Measurements from ENCODE around the gene BMP10.
"Not testable (repeated sequence)": the region's sequence is repeated elsewhere in the genome, so short reads cannot be mapped to it uniquely, and the experiment has no call there.

BMP10 gene

GRCh38 chr2:68871159-68871764 lies at the start of gene BMP10:
BMP10 (minus strand) TSS chr2:68871397; CDS start chr2:68871358, 39 bp downstream.
- no peak for DNase-seq

GRCh38 chr2:68920481-68921170 lies 49.4 kb upstream of the BMP10 start:
- DNase-seq = no peak

- DNase-seq = no peak
Observed at GRCh38 chr2:68918497-68918896, 47.3 kb upstream of the BMP10 start.

- no peak for DNase-seq
Observed at GRCh38 chr2:68917034-68917718, 46.0 kb upstream of the BMP10 start.

- no peak for DNase-seq
Observed at GRCh38 chr2:68916226-68916625, 45.0 kb upstream of the BMP10 start.

GRCh38 chr2:68915393-68915792 lies 44.2 kb upstream of the BMP10 start:
- DNase-seq = no peak

GRCh38 chr2:68913359-68913758 lies 42.2 kb upstream of the BMP10 start:
- no peak for DNase-seq

GRCh38 chr2:68912732-68913131 lies 41.5 kb upstream of the BMP10 start:
- no peak for DNase-seq

GRCh38 chr2:68912111-68912510 lies 40.9 kb upstream of the BMP10 start:
- no peak for DNase-seq

GRCh38 chr2:68911709-68912108 lies 40.5 kb upstream of the BMP10 start:
- no peak for DNase-seq

GRCh38 chr2:68911246-68911645 lies 40.0 kb upstream of the BMP10 start:
- DNase-seq = no peak

- peak; percentile 66 for DNase-seq
Observed at GRCh38 chr2:68909793-68910674, 38.8 kb upstream of the BMP10 start.

- DNase-seq = no peak
Observed at GRCh38 chr2:68908392-68908970, 37.3 kb upstream of the BMP10 start.

GRCh38 chr2:68907920-68908253 lies 36.7 kb upstream of the BMP10 start:
- DNase-seq = no peak

GRCh38 chr2:68907232-68907919 lies 36.2 kb upstream of the BMP10 start:
- DNase-seq = no peak

GRCh38 chr2:68906716-68907115 lies 35.5 kb upstream of the BMP10 start:
- DNase-seq = no peak

GRCh38 chr2:68905116-68905515 lies 33.9 kb upstream of the BMP10 start:
- no peak for DNase-seq

GRCh38 chr2:68901561-68901960 lies 30.4 kb upstream of the BMP10 start:
- no peak for DNase-seq

GRCh38 chr2:68901199-68901514 lies 30.0 kb upstream of the BMP10 start:
- DNase-seq = no peak

- no peak for DNase-seq
Observed at GRCh38 chr2:68900496-68901198, 29.4 kb upstream of the BMP10 start.

- DNase-seq = not testable (repeated sequence)
Observed at GRCh38 chr2:68895981-68896380, 24.8 kb upstream of the BMP10 start.

GRCh38 chr2:68889500-68889899 lies 18.3 kb upstream of the BMP10 start:
- no peak for DNase-seq

Data from midbrain (tissue), 1 donor.